HepG2 (cell line): ENCODE data around the gene PPP2R1B. TPM values are rescaled to one million over a fixed set of nuclear protein-coding genes. Genes with fewer than 3 reads are reported as not detected.

Source experiments
- AHR ChIP-seq: IDR thresholded peaks from 2 replicates; pipeline ENCODE4 v1.6.1; 2018; ENCODE audit warnings: missing genetic modification reagents, missing compliant biosample characterization
- ARNT ChIP-seq: fragments of 450-650 bp; IDR thresholded peaks from 2 replicates; pipeline ENCODE4 v1.6.1; 2017
- HMG20A ChIP-seq: IDR thresholded peaks from 2 replicates; pipeline ENCODE4 v1.6.1; 2016; ENCODE audit warnings: borderline replicate concordance
- HOXA3 ChIP-seq: sonication (generic); formaldehyde crosslinking; IDR thresholded peaks from 2 replicates; pipeline ENCODE4 v1.5.0; 2020; ENCODE audit warnings: missing genetic modification reagents
- MYC ChIP-seq: sonication (generic); formaldehyde crosslinking; IDR thresholded peaks from 2 replicates; pipeline ENCODE4 v1.9.0; 2021; ENCODE audit warnings: missing genetic modification reagents, borderline replicate concordance
- PPARG ChIP-seq: conservative IDR thresholded peaks from 2 replicates; pipeline ENCODE4 v1.6.1; 2016; ENCODE audit warnings: missing biosample characterization, missing genetic modification reagents
- RFXANK ChIP-seq: IDR thresholded peaks from 2 replicates; pipeline ENCODE4 v1.6.1; 2016
- SIN3A ChIP-seq: IDR thresholded peaks from 2 replicates; pipeline ENCODE4 v1.6.1; 2011; ENCODE audit warnings: low read depth, mild to moderate bottlenecking, control low read depth, low read length, borderline replicate concordance
- SP1 ChIP-seq, 2 experiments: fragments of 450-650 bp in 1 of 2; sonication (generic) in 1 of 2; formaldehyde crosslinking in 1 of 2; IDR thresholded peaks; 2 replicates each; pipeline versions ENCODE4 v1.4.0 to v1.6.1; 2016 to 2020; ENCODE audit warnings: missing genetic modification reagents in 1 of 2
- TGIF2 ChIP-seq: IDR thresholded peaks from 2 replicates; pipeline ENCODE4 v1.6.1; 2016; ENCODE audit warnings: control low read depth, missing compliant biosample characterization
- ZBTB26 ChIP-seq: IDR thresholded peaks from 2 replicates; pipeline ENCODE4 v1.6.1; 2016; ENCODE audit warnings: missing compliant biosample characterization, missing genetic modification reagents, borderline replicate concordance
- ZHX2 ChIP-seq, 2 experiments: sonication (generic) in 1 of 2; formaldehyde crosslinking in 1 of 2; IDR thresholded peaks; 2 replicates each; pipeline versions ENCODE4 v1.6.1 to v1.9.0; 2014 to 2022; ENCODE audit warnings: antibody characterized with exemption in 1 of 2, borderline replicate concordance in 1 of 2, inconsistent platforms in 1 of 2, low read depth in 1 of 2, missing genetic modification reagents in 1 of 2
- ZNF230 ChIP-seq: sonication (generic); formaldehyde crosslinking; IDR thresholded peaks from 2 replicates; pipeline ENCODE4 v1.4.0; 2020; ENCODE audit warnings: mild to moderate bottlenecking, missing genetic modification reagents
- ZNF24 ChIP-seq: fragments of 450-650 bp; IDR thresholded peaks from 2 replicates; pipeline ENCODE4 v1.6.1; 2017; ENCODE audit warnings: antibody characterized with exemption, mild to moderate bottlenecking
- ZNF737 ChIP-seq: sonication (generic); formaldehyde crosslinking; IDR thresholded peaks from 2 replicates; pipeline ENCODE4 v1.5.0; 2020; ENCODE audit warnings: missing genetic modification reagents, mild to moderate bottlenecking, borderline replicate concordance
- polyA plus RNA-seq, 8 experiments: library from polyadenylated mRNA; depleted of rRNA in 3 of 8; stranded (reverse) in 7 of 8; unstranded in 1 of 8; fragments of >200 nt; fragmentation: Illumina TruSeq in 4 of 8; extraction: Trizol in 4 of 8; gene quantifications; 2 replicates each; pipeline versions ENCODE4 v1.2.1 to v1.2.3, GENCODE V29; 2011 to 2016; ENCODE audit warnings: low read depth in 4 of 8, missing spikeins in 1 of 8, mixed read lengths in 1 of 8; ENCODE audit not compliant: insufficient read depth in 1 of 8
- total RNA-seq, 5 experiments: library from RNA; depleted of rRNA; stranded (reverse); fragments of >200 nt; fragmentation: Illumina TruSeq; extraction: Trizol; gene quantifications; 2 replicates each; pipeline ENCODE4 v1.2.3, GENCODE V29; 2016; ENCODE audit warnings: low read depth in 1 of 5
- TF ChIP-seq, protein P1 (sequence below): sonication (generic); formaldehyde crosslinking; IDR thresholded peaks from 2 replicates; pipeline ENCODE4 v1.4.0; 2020; ENCODE audit warnings: missing genetic modification reagents, borderline replicate concordance
- TF ChIP-seq, protein P2 (sequence below): IDR thresholded peaks from 2 replicates; pipeline ENCODE4 v1.6.1; 2016; ENCODE audit warnings: missing compliant biosample characterization, missing genetic modification reagents, borderline replicate concordance

PPP2R1B gene
- total and polyA plus RNA-seq, 2 of the 13 experiments (the other 11 are each of a cell fraction or from before 2014, with no cell fraction given) = 22.1 to 56.8 TPM

- TF ChIP-seq, protein P1, sequence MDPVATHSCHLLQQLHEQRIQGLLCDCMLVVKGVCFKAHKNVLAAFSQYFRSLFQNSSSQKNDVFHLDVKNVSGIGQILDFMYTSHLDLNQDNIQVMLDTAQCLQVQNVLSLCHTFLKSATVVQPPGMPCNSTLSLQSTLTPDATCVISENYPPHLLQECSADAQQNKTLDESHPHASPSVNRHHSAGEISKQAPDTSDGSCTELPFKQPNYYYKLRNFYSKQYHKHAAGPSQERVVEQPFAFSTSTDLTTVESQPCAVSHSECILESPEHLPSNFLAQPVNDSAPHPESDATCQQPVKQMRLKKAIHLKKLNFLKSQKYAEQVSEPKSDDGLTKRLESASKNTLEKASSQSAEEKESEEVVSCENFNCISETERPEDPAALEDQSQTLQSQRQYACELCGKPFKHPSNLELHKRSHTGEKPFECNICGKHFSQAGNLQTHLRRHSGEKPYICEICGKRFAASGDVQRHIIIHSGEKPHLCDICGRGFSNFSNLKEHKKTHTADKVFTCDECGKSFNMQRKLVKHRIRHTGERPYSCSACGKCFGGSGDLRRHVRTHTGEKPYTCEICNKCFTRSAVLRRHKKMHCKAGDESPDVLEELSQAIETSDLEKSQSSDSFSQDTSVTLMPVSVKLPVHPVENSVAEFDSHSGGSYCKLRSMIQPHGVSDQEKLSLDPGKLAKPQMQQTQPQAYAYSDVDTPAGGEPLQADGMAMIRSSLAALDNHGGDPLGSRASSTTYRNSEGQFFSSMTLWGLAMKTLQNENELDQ (CRISPR knock-in tag) = no peak
- TF ChIP-seq TGIF2 = 0 out of 2 replicates have a peak, but pooled peaks have one; percentile 20
- no peak for TF ChIP-seq ARNT
- TF ChIP-seq SP1 (IDR thresholded peaks at IDR 0.05) = no peak
- no peak for TF ChIP-seq SP1 (CRISPR knock-in tag; IDR thresholded peaks at IDR 0.05)
- TF ChIP-seq HMG20A = no peak
- TF ChIP-seq RFXANK (CRISPR knock-in tag) = no peak
- no peak for TF ChIP-seq PPARG
- peak; percentile 66 for TF ChIP-seq MYC
- TF ChIP-seq ZNF24 = no peak
- no peak; the same call in 1 of the 2 replicates for TF ChIP-seq AHR (CRISPR knock-in tag)
- peak; percentile 19; the same call in 1 of the 2 replicates for TF ChIP-seq ZBTB26
- peak; percentile 23; the same call in 1 of the 2 replicates for TF ChIP-seq ZNF230 (CRISPR knock-in tag)
- TF ChIP-seq, protein P2, sequence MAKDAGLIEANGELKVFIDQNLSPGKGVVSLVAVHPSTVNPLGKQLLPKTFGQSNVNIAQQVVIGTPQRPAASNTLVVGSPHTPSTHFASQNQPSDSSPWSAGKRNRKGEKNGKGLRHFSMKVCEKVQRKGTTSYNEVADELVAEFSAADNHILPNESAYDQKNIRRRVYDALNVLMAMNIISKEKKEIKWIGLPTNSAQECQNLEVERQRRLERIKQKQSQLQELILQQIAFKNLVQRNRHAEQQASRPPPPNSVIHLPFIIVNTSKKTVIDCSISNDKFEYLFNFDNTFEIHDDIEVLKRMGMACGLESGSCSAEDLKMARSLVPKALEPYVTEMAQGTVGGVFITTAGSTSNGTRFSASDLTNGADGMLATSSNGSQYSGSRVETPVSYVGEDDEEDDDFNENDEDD (CRISPR knock-in tag) = no peak
- TF ChIP-seq ZHX2 (IDR thresholded peaks at IDR 0.05; ENCODE audit: low read depth) = no peak
- TF ChIP-seq ZHX2 (CRISPR knock-in tag; IDR thresholded peaks at IDR 0.05; ENCODE audit: borderline replicate concordance) = no peak; the same call in 1 of the 2 replicates
- TF ChIP-seq HOXA3 (CRISPR knock-in tag) = peak; percentile 9
- TF ChIP-seq SIN3A = peak; percentile 64; the same call in 1 of the 2 replicates
- peak; percentile 55; the same call in 1 of the 2 replicates for TF ChIP-seq ZNF737
These were observed at the start of gene PPP2R1B (continued) for GRCh38 chr11:111765984-111766833.
